K562 treated with DMSO at 1 percent for 24 hours (cell line): Measurements from ENCODE around the gene ILRUN. TPM values are rescaled to one million over a fixed set of nuclear protein-coding genes. Genes with fewer than 3 reads are reported as not detected.

ENCODE experiments used
- total RNA-seq: library from RNA; unstranded; fragments of 300-600 nt; gene quantifications from 2 replicates; pipeline ENCODE4 v1.2.3, GENCODE V29; 2022; ENCODE audit warnings: low read depth; ENCODE audit not compliant: insufficient read depth

ILRUN gene
- total RNA-seq: 106 and 115 TPM in 2 replicates

DNA sequence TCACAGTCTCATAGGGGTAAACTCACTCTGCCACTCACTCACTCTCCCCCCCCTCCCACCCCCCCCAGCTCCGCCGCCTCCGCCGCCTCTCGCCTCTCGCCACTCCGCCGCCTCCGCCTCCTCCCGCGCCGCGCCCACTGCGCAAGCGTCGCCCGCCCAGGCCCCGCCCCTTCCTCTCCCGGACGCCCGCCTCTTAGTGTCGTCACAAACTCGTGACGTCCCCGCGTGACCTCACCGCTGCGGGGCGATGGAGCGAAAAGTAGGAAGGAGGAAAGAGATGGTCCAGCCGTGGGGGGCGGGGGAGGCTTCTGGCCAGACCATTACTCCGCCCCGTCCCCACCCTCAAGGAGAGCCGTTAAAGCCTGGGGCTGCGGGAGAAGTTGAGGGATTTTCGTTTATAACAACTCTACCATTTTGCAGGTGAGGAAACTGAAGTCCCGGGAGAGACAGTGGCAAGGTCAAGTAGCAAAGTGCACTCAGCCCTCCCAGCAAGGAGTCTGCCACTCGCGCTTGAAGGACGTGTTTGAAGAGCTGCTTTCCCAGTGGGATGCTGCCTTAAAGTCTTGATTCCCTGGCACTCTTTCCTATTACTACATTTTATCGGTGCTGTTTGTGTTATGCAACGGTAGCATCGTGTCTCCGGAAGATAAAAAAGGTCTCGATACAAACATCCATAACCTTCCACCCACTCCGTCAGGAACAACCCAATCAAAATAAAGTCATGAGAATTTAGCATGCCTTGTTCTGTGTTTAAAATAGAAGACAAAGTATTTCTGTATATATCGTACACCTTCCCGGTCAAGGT is at the start of gene ILRUN:
Gene ILRUN (minus strand): TSS at position 29 of the 805 bp plus-strand sequence. CDS start 164 bp downstream, outside the sequence.

Other genes with a start within 250 kb of the ILRUN start
- gene PACSIN1, start 230.7 kb downstream of the ILRUN start, total RNA-seq: 1.3 and 1.4 TPM in 2 replicates
- gene SPDEF, start 140.4 kb downstream of the ILRUN start, total RNA-seq: 0.80 TPM in 1 of 2 replicates, not detected in the other
- gene SNRPC, start 60.7 kb upstream of the ILRUN start, total RNA-seq: 313 and 329 TPM in 2 replicates
- gene BLTP3A, start 95.3 kb upstream of the ILRUN start, total RNA-seq: 18.4 and 18.5 TPM in 2 replicates
- 38.6 and 40.9 TPM in 2 replicates for gene TAF11, start 191.3 kb upstream of the ILRUN start, total RNA-seq
- gene ANKS1A, start 192.5 kb upstream of the ILRUN start, total RNA-seq: 18.0 and 18.2 TPM in 2 replicates